ENCODE measurements around the gene INPP5F. TPM values are rescaled to one million over a fixed set of nuclear protein-coding genes. Genes with fewer than 3 reads are reported as not detected.

Gene INPP5F
- total RNA-seq, 1 donor from 2014 or later = 5.1 TPM

DNA sequence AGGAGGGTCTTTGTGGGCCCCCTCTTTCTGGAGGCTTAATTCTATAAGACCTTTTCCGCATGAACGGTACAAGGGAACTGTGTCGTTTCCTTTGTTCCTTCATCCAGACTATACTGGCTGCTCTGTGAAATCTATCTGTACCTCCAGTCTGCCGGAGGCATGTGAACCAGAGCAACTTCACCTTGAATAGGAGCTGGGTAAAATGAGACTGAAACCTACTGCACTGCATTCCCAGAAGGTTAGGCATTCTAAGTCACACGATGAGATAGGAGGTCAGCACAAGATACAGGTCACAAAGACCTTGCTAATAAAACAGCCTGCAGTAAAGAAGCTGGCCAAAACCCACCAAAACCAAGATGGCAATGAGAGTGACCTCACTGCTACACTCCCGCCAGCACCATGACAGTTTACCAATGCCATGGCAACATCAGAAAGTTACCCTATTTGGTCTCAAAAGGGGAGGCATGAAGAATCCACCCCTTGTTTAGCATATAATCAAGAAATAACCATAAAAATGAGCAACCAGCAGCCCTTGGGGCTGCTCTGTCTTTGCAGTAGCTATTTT, 36.8 kb upstream of the INPP5F start:
- TF ChIP-seq CTCF (IDR thresholded peaks at IDR 0.05) = no peak
- intact Hi-C loops (cut with DNase I) = no loop called here

DNA sequence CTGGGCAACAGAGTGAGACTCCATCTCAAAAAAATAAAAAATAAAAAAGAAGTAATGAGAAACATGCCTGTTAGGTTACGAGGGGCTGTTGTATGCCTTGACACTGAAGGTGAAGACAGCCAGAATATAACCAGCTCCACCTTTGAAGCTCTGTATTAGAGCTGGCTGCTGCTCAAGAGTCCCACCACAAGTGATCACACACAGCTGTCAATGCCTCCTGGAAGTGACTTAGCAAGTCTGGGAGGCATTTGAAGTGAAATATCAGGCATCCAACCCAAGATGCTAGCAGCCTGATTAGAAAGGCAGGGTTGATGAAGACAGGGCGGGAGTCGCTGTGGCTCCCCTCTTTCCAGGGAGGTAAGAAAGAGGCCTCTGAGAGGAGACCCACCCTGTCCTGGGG, 34.1 kb upstream of the INPP5F start:
- Histone ChIP-seq H3K9me3 (no peaks in the 10 kb centered on the region), H3K27ac (no peak overlapping the region), H3K36me3 (no peaks in the 10 kb centered on the region), H3K4me1 (peaks cover 0 to 2% of the 10 kb centered on the region in 2 donors), H3K4me3 (no peak overlapping the region), H3K27me3 (no peaks in the 10 kb centered on the region)
- TF ChIP-seq CTCF (IDR thresholded peaks at IDR 0.05) = no peak
- DNase-seq (ENCODE audit: low spot score in 2 of 2) = no peak
- intact Hi-C loops (cut with DNase I) = no loop called here

More for the DNA sequence above, 36.8 kb upstream of the INPP5F start:
- Histone ChIP-seq H3K9me3 (no peaks in the 10 kb centered on the region), H3K27ac (no peak overlapping the region), H3K4me1 (peaks cover 3% of the 10 kb centered on the region in 2 donors), H3K4me3 (no peak overlapping the region), H3K27me3 (no peaks in the 10 kb centered on the region), H3K36me3 (no peaks in the 10 kb centered on the region)
- DNase-seq (ENCODE audit: low spot score in 2 of 2) = no peak

GRCh38 chr10:119693262-119693957, 32.4 kb upstream of the INPP5F start:
- H3K4me1 ChIP-seq = no peaks in the 10 kb centered on the region
- no peak for TF ChIP-seq CTCF (IDR thresholded peaks at IDR 0.05)
- intact Hi-C loops (cut with DNase I) = no loop called here
- no peak overlapping the region for H3K27ac ChIP-seq
- H3K36me3 ChIP-seq = no peaks in the 10 kb centered on the region
- no peaks in the 10 kb centered on the region for H3K27me3 ChIP-seq
- H3K4me3 ChIP-seq = no peak overlapping the region
- DNase-seq (ENCODE audit: low spot score in 2 of 2) = no peak
- no peaks in the 10 kb centered on the region for H3K9me3 ChIP-seq

DNA sequence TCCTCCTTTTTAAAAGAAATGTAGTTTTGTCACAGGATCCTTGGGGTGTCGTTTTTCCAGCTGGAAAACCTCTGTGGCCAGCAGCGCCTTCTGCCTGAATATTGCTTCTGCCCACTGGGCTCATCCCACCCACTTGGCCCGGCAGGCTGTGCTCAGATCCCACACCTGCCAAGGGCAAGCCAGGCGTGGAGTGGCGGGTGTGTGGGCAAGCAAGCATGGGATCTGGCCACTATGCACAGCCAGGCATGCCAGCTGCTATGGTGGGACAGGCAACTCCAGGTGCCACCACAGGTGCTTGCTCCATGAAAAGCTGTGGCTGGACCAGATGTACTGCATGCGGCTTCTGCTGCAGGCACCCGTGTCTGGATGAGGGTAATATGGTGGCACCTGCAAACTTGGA, 31.2 kb upstream of the INPP5F start:
- DNase-seq (ENCODE audit: low spot score in 2 of 2) = no peak
- no peaks in the 10 kb centered on the region for H3K9me3 ChIP-seq
- intact Hi-C loops (cut with DNase I) = no loop called here
- TF ChIP-seq CTCF (IDR thresholded peaks at IDR 0.05) = no peak
- no peaks in the 10 kb centered on the region for H3K36me3 ChIP-seq
- no peak overlapping the region for H3K27ac ChIP-seq
- H3K4me3 ChIP-seq = no peak overlapping the region
- H3K27me3 ChIP-seq = no peaks in the 10 kb centered on the region
- no peaks in the 10 kb centered on the region for H3K4me1 ChIP-seq

- Histone ChIP-seq H3K27me3 (no peaks in the 10 kb centered on the region), H3K4me1 (no peaks in the 10 kb centered on the region), H3K36me3 (no peaks in the 10 kb centered on the region), H3K27ac (no peak overlapping the region), H3K9me3 (no peaks in the 10 kb centered on the region), H3K4me3 (no peak overlapping the region)
- intact Hi-C loops (cut with DNase I) = no loop called here
- TF ChIP-seq CTCF (IDR thresholded peaks at IDR 0.05) = no peak
- no peak for DNase-seq (ENCODE audit: low spot score in 2 of 2)
Observed at GRCh38 chr10:119700321-119700954, 25.4 kb upstream of the INPP5F start.

Measured in ascending aorta (tissue), 2 donors.